Mucosa of descending colon (tissue), 3 donors: ENCODE results near the gene NFATC1. TPM values are rescaled to one million over a fixed set of nuclear protein-coding genes. Genes with fewer than 3 reads are reported as not detected.

Source experiments
- ATAC-seq: fragments of 200-7000 bp; cut with Tn5 transposase; one replicate; pipeline ENCODE4 v1.9.1; 2020; ENCODE audit warnings: mild to moderate bottlenecking, moderate library complexity
- DNase-seq, 3 donors: peaks; one replicate each; pipeline ENCODE4 v3.0.0-alpha.2; 2020
- H3K36me3 ChIP-seq: fragments of 200-600 bp; one replicate; pipeline ENCODE4 v1.8.0; 2021; ENCODE audit warnings: low read depth, mild to moderate bottlenecking
- H3K4me1 ChIP-seq: fragments of 200-600 bp; one replicate; pipeline ENCODE4 v1.8.0; 2021; ENCODE audit warnings: low read depth, mild to moderate bottlenecking
- H3K4me3 ChIP-seq: fragments of 200-600 bp; one replicate; pipeline ENCODE4 v1.8.0; 2021; ENCODE audit warnings: mild to moderate bottlenecking
- H3K9me3 ChIP-seq: fragments of 200-600 bp; one replicate; pipeline ENCODE4 v1.8.0; 2021; ENCODE audit warnings: mild to moderate bottlenecking
- CTCF ChIP-seq: fragments of 200-600 bp; IDR thresholded peaks from one replicate; pipeline ENCODE4 v1.8.0; 2022; ENCODE audit warnings: antibody characterized with exemption, mild to moderate bottlenecking
- intact Hi-C, 2 donors: fragments of 100-400 bp; cut with DNase I in 1 of 2; cut with micrococcal nuclease in 1 of 2; formaldehyde crosslinking; loops; one replicate each; pipeline versions ENCODE4 v1.11.0 to v1.11.1; 2022; cut with DNase I, micrococcal nuclease
- total RNA-seq, 3 donors: library from RNA; stranded (reverse); fragmentation: NEBNext Ultra II Directional in 2 of 3; extraction: Animal tissue kit (Norgen Biotek cat#: 25700) in 2 of 3; gene quantifications; one replicate each; pipeline versions ENCODE4 v1.2.1 to v1.2.4, GENCODE V29; 2021 to 2023
- donor health status: DM: no; HTN: no; CAD: no; lungs with moderate emphysema.
- donor health status: DM: no; HTN: no; CAD: no.
- donor health status: DM: no; HTN: yes; CAD: no.

The NFATC1 gene
- total RNA-seq, 3 donors from 2014 or later, result 2.9 to 12.9 (median 4.6) TPM

GRCh38 chr18:79484661-79485621, 89.2 kb downstream of the NFATC1 start:
- H3K4me3 ChIP-seq, result no peak overlapping the region
- TF ChIP-seq CTCF, result no peak
- H3K36me3 ChIP-seq, result no peaks in the 10 kb centered on the region
- H3K9me3 ChIP-seq, result no peaks in the 10 kb centered on the region
- intact Hi-C loops, result no loop called here
- H3K4me1 ChIP-seq, result no peaks in the 10 kb centered on the region
- ATAC-seq, result peak; percentile 30
- peak; percentile 17 to 42 (median 28) for DNase-seq

- no peak overlapping the region for H3K4me3 ChIP-seq
- no peaks in the 10 kb centered on the region for H3K9me3 ChIP-seq
- no peaks in the 10 kb centered on the region for H3K4me1 ChIP-seq
- H3K36me3 ChIP-seq, result no peaks in the 10 kb centered on the region
- peak in 1 of 3 donors; percentile 10 for DNase-seq
- peak; percentile 15 for ATAC-seq
- no peak for TF ChIP-seq CTCF
- intact Hi-C loops, result no loop called here
Observed at GRCh38 chr18:79485788-79486355, 90.1 kb downstream of the NFATC1 start.

- DNase-seq (peak in 2 of 3 donors; percentile 15 to 44), ATAC-seq (no peak)
- intact Hi-C loops, result no loop called here
- Histone ChIP-seq H3K36me3 (no peaks in the 10 kb centered on the region), H3K9me3 (no peaks in the 10 kb centered on the region), H3K4me3 (no peak overlapping the region), H3K4me1 (no peaks in the 10 kb centered on the region)
- TF ChIP-seq CTCF, result no peak
Observed at GRCh38 chr18:79486356-79487182, 90.8 kb downstream of the NFATC1 start.

- ATAC-seq (no peak), DNase-seq (peak in 2 of 3 donors; percentile 10 to 44)
- TF ChIP-seq CTCF, result no peak
- H3K4me3 ChIP-seq, result no peak overlapping the region
- intact Hi-C loops, result no loop called here
- no peaks in the 10 kb centered on the region for H3K4me1 ChIP-seq
- no peaks in the 10 kb centered on the region for H3K9me3 ChIP-seq
- no peaks in the 10 kb centered on the region for H3K36me3 ChIP-seq
Observed at GRCh38 chr18:79487183-79487800, 91.6 kb downstream of the NFATC1 start.

GRCh38 chr18:79487801-79488201, 92.1 kb downstream of the NFATC1 start:
- intact Hi-C loops, result no loop called here
- Histone ChIP-seq H3K4me3 (no peak overlapping the region), H3K9me3 (no peaks in the 10 kb centered on the region), H3K4me1 (no peaks in the 10 kb centered on the region), H3K36me3 (no peaks in the 10 kb centered on the region)
- no peak for TF ChIP-seq CTCF
- no peak for ATAC-seq
- DNase-seq, result peak in 1 of 3 donors; percentile 12
